ENCODE results near the gene SEPTIN2. TPM values are rescaled to one million over a fixed set of nuclear protein-coding genes. Genes with fewer than 3 reads are reported as not detected.
"Not testable (repeated sequence)": the region's sequence is repeated elsewhere in the genome, so short reads cannot be mapped to it uniquely, and the experiment has no call there.

The SEPTIN2 gene
- total RNA-seq, 2 donors from 2014 or later: 143 to 193 TPM

- H3K4me3 ChIP-seq: peak overlapping the region; percentile 82 to 91
- DNase-seq (ENCODE audit: low spot score): no peak
- no peaks in the 10 kb centered on the region for H3K9me3 ChIP-seq
- peaks cover 0 to 80% of the 10 kb centered on the region in 2 donors for H3K4me1 ChIP-seq
- no peaks in the 10 kb centered on the region for H3K36me3 ChIP-seq
- TF ChIP-seq, protein P1, sequence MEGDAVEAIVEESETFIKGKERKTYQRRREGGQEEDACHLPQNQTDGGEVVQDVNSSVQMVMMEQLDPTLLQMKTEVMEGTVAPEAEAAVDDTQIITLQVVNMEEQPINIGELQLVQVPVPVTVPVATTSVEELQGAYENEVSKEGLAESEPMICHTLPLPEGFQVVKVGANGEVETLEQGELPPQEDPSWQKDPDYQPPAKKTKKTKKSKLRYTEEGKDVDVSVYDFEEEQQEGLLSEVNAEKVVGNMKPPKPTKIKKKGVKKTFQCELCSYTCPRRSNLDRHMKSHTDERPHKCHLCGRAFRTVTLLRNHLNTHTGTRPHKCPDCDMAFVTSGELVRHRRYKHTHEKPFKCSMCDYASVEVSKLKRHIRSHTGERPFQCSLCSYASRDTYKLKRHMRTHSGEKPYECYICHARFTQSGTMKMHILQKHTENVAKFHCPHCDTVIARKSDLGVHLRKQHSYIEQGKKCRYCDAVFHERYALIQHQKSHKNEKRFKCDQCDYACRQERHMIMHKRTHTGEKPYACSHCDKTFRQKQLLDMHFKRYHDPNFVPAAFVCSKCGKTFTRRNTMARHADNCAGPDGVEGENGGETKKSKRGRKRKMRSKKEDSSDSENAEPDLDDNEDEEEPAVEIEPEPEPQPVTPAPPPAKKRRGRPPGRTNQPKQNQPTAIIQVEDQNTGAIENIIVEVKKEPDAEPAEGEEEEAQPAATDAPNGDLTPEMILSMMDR (IDR thresholded peaks at IDR 0.05): no peak
- peak overlapping the region; percentile 99 for H3K27ac ChIP-seq
- no peaks in the 10 kb centered on the region for H3K27me3 ChIP-seq
These were observed 1.7 kb downstream of the SEPTIN2 start for GRCh38 chr2:241317391-241317790.

- not testable (repeated sequence) for H3K27me3 ChIP-seq; DNase-seq (ENCODE audit: low spot score); H3K4me3 ChIP-seq; H3K36me3 ChIP-seq; H3K9me3 ChIP-seq
- Histone ChIP-seq H3K27ac (peak overlapping the region in 1 of 2 donors; percentile 1), H3K4me1 (peaks cover 0 to 76% of the 10 kb centered on the region in 2 donors)
These were observed 3.1 kb downstream of the SEPTIN2 start for GRCh38 chr2:241318830-241319229.

- TF ChIP-seq, protein P1 (IDR thresholded peaks at IDR 0.05): no peak
- Histone ChIP-seq H3K36me3 (no peaks in the 10 kb centered on the region), H3K4me1 (peaks cover 0 to 84% of the 10 kb centered on the region in 2 donors), H3K27ac (no peak overlapping the region), H3K4me3 (no peak overlapping the region), H3K27me3 (no peaks in the 10 kb centered on the region), H3K9me3 (no peaks in the 10 kb centered on the region)
- DNase-seq (ENCODE audit: low spot score): no peak
These were observed 4.7 kb downstream of the SEPTIN2 start for GRCh38 chr2:241320394-241320793.

DNA sequence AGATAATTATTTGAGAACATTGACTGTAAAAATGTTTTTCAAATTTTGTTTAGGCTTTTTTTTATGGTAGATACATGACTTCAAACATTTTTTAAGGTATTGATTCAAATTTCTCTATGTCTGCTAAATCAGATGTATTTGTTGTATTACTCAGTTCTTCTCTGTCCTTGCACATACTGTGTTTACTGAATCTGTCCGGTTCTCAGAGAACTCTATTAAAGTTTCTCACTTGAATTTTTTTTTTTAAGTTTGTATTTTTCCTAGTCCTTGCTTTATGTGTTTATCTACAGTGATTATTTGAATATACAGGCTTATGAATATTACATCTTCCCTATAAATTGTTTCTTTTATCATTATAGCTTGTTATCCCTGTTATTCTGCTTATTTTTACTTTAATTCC, 5.3 kb downstream of the SEPTIN2 start:
- Histone ChIP-seq H3K9me3 (no peaks in the 10 kb centered on the region), H3K27me3 (no peaks in the 10 kb centered on the region), H3K36me3 (peaks cover 4% of the 10 kb centered on the region), H3K4me3 (no peak overlapping the region), H3K4me1 (peaks cover 0 to 84% of the 10 kb centered on the region in 2 donors), H3K27ac (no peak overlapping the region)
- TF ChIP-seq, protein P1 (IDR thresholded peaks at IDR 0.05): no peak
- no peak for DNase-seq (ENCODE audit: low spot score)

DNA sequence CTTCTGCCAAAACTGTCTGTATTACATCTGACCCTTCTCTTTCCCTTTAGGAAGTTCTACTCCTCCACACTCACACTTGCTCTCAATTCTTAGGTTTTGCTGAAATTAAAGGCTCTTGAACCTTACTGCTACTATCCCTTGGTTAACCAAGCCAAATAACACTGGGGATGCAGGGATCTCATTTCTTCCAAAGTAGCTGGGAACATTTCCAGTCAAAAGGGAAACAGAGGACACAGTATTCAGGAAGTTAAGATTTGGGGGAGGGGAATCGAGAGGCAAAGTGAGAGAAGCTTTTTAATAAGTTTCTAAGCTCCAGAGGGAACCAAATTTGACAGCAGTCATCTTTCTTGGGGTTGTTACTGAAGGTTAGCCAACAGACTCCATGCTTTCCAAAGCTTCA, 6.2 kb downstream of the SEPTIN2 start:
- Histone ChIP-seq H3K36me3 (peaks cover 9% of the 10 kb centered on the region), H3K27me3 (no peaks in the 10 kb centered on the region), H3K4me1 (peaks cover 0 to 79% of the 10 kb centered on the region in 2 donors), H3K9me3 (no peaks in the 10 kb centered on the region), H3K27ac (no peak overlapping the region), H3K4me3 (no peak overlapping the region)
- TF ChIP-seq, protein P1 (IDR thresholded peaks at IDR 0.05): no peak
- DNase-seq (ENCODE audit: low spot score): no peak

- no peak overlapping the region for H3K4me3 ChIP-seq
- peaks cover 0 to 60% of the 10 kb centered on the region in 2 donors for H3K4me1 ChIP-seq
- H3K27me3 ChIP-seq: no peaks in the 10 kb centered on the region
These were observed 8.1 kb downstream of the SEPTIN2 start for GRCh38 chr2:241323778-241324177.

More at GRCh38 chr2:241323778-241324177, 8.1 kb downstream of the SEPTIN2 start:
- peaks cover 22% of the 10 kb centered on the region for H3K36me3 ChIP-seq
- no peak for DNase-seq (ENCODE audit: low spot score)
- no peak overlapping the region for H3K27ac ChIP-seq
- TF ChIP-seq, protein P1 (IDR thresholded peaks at IDR 0.05): no peak
- no peaks in the 10 kb centered on the region for H3K9me3 ChIP-seq

Measured in right atrium auricular region (tissue), 2 donors.